Measurements from ENCODE around the gene GAA. TPM values are rescaled to one million over a fixed set of nuclear protein-coding genes. Genes with fewer than 3 reads are reported as not detected.

Gene GAA
- total and polyA plus RNA-seq, 2 donors (not counting 1 experiment from before 2014, with no cell fraction given): 32.3 to 39.4 TPM

GRCh38 chr17:80163336-80163735 is 62.0 kb downstream of the GAA start:
- no CpG with 5 or more reads among the region's 4 CpGs for WGBS (ENCODE audit: insufficient coverage)
- Mint-ChIP-seq H3K27ac (no peak overlapping the region), H3K9me3 (ENCODE audit: insufficient read depth) (no peaks in the 10 kb centered on the region), H3K4me3 (no peak overlapping the region), H3K4me1 (no peaks in the 10 kb centered on the region), H3K27me3 (peaks cover 22% of the 10 kb centered on the region)
- Histone ChIP-seq H3K36me3 (replicated peaks in 1 of 2; ENCODE audit: control extremely low read depth in 1 of 2, control insufficient read depth in 1 of 2, extremely low read depth in 1 of 2, insufficient read depth in 2 of 2, low read length in 1 of 2) (no peaks in the 10 kb centered on the region), H3K9me3 (ENCODE audit: control extremely low read depth in 1 of 3, control insufficient read depth in 2 of 3, insufficient read depth in 1 of 3, low read length in 2 of 3) (no peaks in the 10 kb centered on the region), H3K9ac (ENCODE audit: low read length) (no peak overlapping the region), H3K27ac (ENCODE audit: low read length in 2 of 2) (no peak overlapping the region), H3K27me3 (replicated peaks in 1 of 4; ENCODE audit: control extremely low read depth in 1 of 4, control insufficient read depth in 3 of 4, insufficient read depth in 4 of 4, low read length in 3 of 4) (peaks cover 0 to 6% (median 0%) of the 10 kb centered on the region in 4 experiments), H3K79me2 (ENCODE audit: control insufficient read depth, insufficient read depth, low read length) (no peaks in the 10 kb centered on the region), H3K4me2 (replicated peaks; ENCODE audit: low read depth, low read length, poor library complexity, severe bottlenecking) (no peak overlapping the region), H2AFZ (ENCODE audit: insufficient read depth, low read depth, low read length, poor library complexity, severe bottlenecking) (no peak overlapping the region), H3K4me1 (ENCODE audit: control insufficient read depth in 2 of 2, insufficient read depth in 2 of 2, low read length in 2 of 2) (no peaks in the 10 kb centered on the region), H3K4me3 (ENCODE audit: control extremely low read depth in 1 of 5, extremely low read depth in 1 of 5, insufficient read depth in 1 of 5, low read depth in 2 of 5, low read length in 4 of 5) (no peak overlapping the region), H4K20me1 (ENCODE audit: control insufficient read depth, insufficient read depth, low read length, poor library complexity, severe bottlenecking) (no peaks in the 10 kb centered on the region)
- DNase-seq (no peak), ATAC-seq (ENCODE audit: low read depth) (no peak)
- POLR2A ChIA-PET: no interaction called here
- intact Hi-C loops (cut with micrococcal nuclease): no loop called here
- TF ChIP-seq CTCF (IDR thresholded peaks at IDR 0.05) (no peak), EZH2 (IDR thresholded peaks at IDR 0.05; ENCODE audit: borderline replicate concordance, insufficient read depth, low read depth, low read length, poor library complexity, severe bottlenecking) (no peak)
- CTCF ChIA-PET: no interaction called here

GRCh38 chr17:80164185-80164584 is 62.8 kb downstream of the GAA start:
- ATAC-seq (ENCODE audit: low read depth): no peak
- H3K27me3 ChIP-seq (replicated peaks in 1 of 4; ENCODE audit: control extremely low read depth in 1 of 4, control insufficient read depth in 3 of 4, insufficient read depth in 4 of 4, low read length in 3 of 4): peaks cover 0 to 11% (median 0%) of the 10 kb centered on the region in 4 experiments
- no peak overlapping the region for H3K4me3 ChIP-seq (ENCODE audit: control extremely low read depth in 1 of 5, extremely low read depth in 1 of 5, insufficient read depth in 1 of 5, low read depth in 2 of 5, low read length in 4 of 5)
- no peak for DNase-seq
- ChIA-PET POLR2A (no interaction called here), CTCF (interaction anchor here (1.2 kb wide), 1 partner anchor 14 kb away, joined by 4 read pairs; no protein-coding TSS in a partner anchor)
- peaks cover 21% of the 10 kb centered on the region for H3K27me3 Mint-ChIP-seq
- intact Hi-C loops (cut with micrococcal nuclease): no loop called here
- no peaks in the 10 kb centered on the region for H3K36me3 ChIP-seq (replicated peaks in 1 of 2; ENCODE audit: control extremely low read depth in 1 of 2, control insufficient read depth in 1 of 2, extremely low read depth in 1 of 2, insufficient read depth in 2 of 2, low read length in 1 of 2)
- H2AFZ ChIP-seq (ENCODE audit: insufficient read depth, low read depth, low read length, poor library complexity, severe bottlenecking): no peak overlapping the region
- 86% methylated on average over 5 of the region's 11 CpGs for WGBS (ENCODE audit: insufficient coverage)
- no peak overlapping the region for H3K4me3 Mint-ChIP-seq
- no peaks in the 10 kb centered on the region for H4K20me1 ChIP-seq (ENCODE audit: control insufficient read depth, insufficient read depth, low read length, poor library complexity, severe bottlenecking)
- H3K9me3 Mint-ChIP-seq (ENCODE audit: insufficient read depth): no peaks in the 10 kb centered on the region
- H3K4me2 ChIP-seq (replicated peaks; ENCODE audit: low read depth, low read length, poor library complexity, severe bottlenecking): no peak overlapping the region
- no peak overlapping the region for H3K27ac ChIP-seq (ENCODE audit: low read length in 2 of 2)
- no peak overlapping the region for H3K27ac Mint-ChIP-seq
- TF ChIP-seq EZH2 (IDR thresholded peaks at IDR 0.05; ENCODE audit: borderline replicate concordance, insufficient read depth, low read depth, low read length, poor library complexity, severe bottlenecking): no peak
- no peak for TF ChIP-seq CTCF (IDR thresholded peaks at IDR 0.05)
- no peaks in the 10 kb centered on the region for H3K4me1 Mint-ChIP-seq
- no peaks in the 10 kb centered on the region for H3K79me2 ChIP-seq (ENCODE audit: control insufficient read depth, insufficient read depth, low read length)
- H3K4me1 ChIP-seq (ENCODE audit: control insufficient read depth in 2 of 2, insufficient read depth in 2 of 2, low read length in 2 of 2): no peaks in the 10 kb centered on the region
- H3K9me3 ChIP-seq (ENCODE audit: control extremely low read depth in 1 of 3, control insufficient read depth in 2 of 3, insufficient read depth in 1 of 3, low read length in 2 of 3): peaks cover 0 to 1% (median 0%) of the 10 kb centered on the region in 3 donors
- no peak overlapping the region for H3K9ac ChIP-seq (ENCODE audit: low read length)

Measured in B cell (primary cell).